ENCODE measurements around the gene EPOP.

The EPOP gene

DNA sequence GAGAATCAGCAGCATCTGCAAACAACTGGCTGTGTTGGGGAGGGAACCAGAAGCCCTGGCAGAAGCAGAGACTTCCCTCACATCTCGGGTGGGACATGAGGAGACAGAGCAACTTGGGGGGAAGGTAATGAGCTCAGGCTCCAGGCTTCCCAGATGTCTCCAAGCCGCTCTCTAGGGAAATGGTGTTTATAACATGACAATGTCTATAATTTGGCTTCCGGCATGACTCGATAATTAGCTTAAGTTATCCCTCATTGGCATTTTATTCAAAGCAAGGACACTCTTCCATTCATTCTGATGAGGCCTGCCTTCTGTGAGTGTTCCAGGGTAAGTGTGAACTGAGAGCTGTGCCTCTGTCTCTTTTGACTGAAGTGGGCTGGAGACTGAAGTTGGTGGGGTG lies 15.6 kb upstream of the EPOP start:
- Histone ChIP-seq H3K27ac (ENCODE audit: low read length) (no peak overlapping the region), H3K9me3 (replicated peaks; ENCODE audit: insufficient read depth, low read length) (no peaks in the 10 kb centered on the region), H3K27me3 (replicated peaks; ENCODE audit: insufficient read depth, low read length) (no peaks in the 10 kb centered on the region), H3K9ac (ENCODE audit: low read length) (no peak overlapping the region), H3F3A (ENCODE audit: insufficient read depth, low read length) (no peaks in the 10 kb centered on the region), H3K9me2 (replicated peaks; ENCODE audit: insufficient read depth, low read length) (no peaks in the 10 kb centered on the region), H3K4me2 (ENCODE audit: low read depth, low read length) (no peak overlapping the region), H3K4me1 (ENCODE audit: low read length) (no peaks in the 10 kb centered on the region), H4K20me1 (ENCODE audit: insufficient read depth, low read length) (no peaks in the 10 kb centered on the region), H3K36me3 (replicated peaks; ENCODE audit: insufficient read depth, low read length) (no peaks in the 10 kb centered on the region), H3K4me3 (ENCODE audit: low read length) (no peak overlapping the region), H2AFZ (ENCODE audit: low read length) (no peak overlapping the region), H3K79me2 (ENCODE audit: low read length) (no peaks in the 10 kb centered on the region)
- DNase-seq, result no peak
- TF ChIP-seq EZH2 (optimal IDR thresholded peaks at IDR 0.05; ENCODE audit: low read depth, low read length) (no peak), EZH2phosphoT487 (IDR thresholded peaks at IDR 0.05; ENCODE audit: low read length) (no peak)
- TF ChIP-seq, protein P1, sequence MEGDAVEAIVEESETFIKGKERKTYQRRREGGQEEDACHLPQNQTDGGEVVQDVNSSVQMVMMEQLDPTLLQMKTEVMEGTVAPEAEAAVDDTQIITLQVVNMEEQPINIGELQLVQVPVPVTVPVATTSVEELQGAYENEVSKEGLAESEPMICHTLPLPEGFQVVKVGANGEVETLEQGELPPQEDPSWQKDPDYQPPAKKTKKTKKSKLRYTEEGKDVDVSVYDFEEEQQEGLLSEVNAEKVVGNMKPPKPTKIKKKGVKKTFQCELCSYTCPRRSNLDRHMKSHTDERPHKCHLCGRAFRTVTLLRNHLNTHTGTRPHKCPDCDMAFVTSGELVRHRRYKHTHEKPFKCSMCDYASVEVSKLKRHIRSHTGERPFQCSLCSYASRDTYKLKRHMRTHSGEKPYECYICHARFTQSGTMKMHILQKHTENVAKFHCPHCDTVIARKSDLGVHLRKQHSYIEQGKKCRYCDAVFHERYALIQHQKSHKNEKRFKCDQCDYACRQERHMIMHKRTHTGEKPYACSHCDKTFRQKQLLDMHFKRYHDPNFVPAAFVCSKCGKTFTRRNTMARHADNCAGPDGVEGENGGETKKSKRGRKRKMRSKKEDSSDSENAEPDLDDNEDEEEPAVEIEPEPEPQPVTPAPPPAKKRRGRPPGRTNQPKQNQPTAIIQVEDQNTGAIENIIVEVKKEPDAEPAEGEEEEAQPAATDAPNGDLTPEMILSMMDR (IDR thresholded peaks at IDR 0.05; ENCODE audit: low read length), result no peak

DNA sequence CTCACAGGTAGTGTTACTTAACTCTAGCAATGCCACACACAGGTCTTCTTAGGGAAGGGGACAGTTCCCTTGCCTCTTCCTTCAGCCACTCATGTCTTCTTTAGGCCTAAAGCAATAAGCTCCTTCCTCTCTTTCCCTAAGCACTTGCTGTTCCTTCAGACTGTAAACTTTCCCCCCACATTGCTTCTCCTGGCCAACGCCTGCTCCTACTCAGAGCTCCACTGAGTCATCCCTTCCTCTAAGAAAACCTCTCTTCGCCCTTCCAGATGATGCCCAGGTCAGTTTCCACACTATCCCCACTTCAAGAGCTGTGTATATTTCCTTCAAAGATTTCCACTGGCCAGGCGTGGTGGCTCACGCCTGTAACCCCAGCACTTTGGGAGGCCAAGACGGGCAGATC lies 12.5 kb upstream of the EPOP start:
- Histone ChIP-seq H3K9me2 (replicated peaks; ENCODE audit: insufficient read depth, low read length) (no peaks in the 10 kb centered on the region), H4K20me1 (ENCODE audit: insufficient read depth, low read length) (no peaks in the 10 kb centered on the region), H3K27ac (ENCODE audit: low read length) (no peak overlapping the region), H2AFZ (ENCODE audit: low read length) (no peak overlapping the region), H3K4me3 (ENCODE audit: low read length) (no peak overlapping the region), H3F3A (ENCODE audit: insufficient read depth, low read length) (no peaks in the 10 kb centered on the region), H3K9me3 (replicated peaks; ENCODE audit: insufficient read depth, low read length) (no peaks in the 10 kb centered on the region), H3K4me1 (ENCODE audit: low read length) (no peaks in the 10 kb centered on the region), H3K79me2 (ENCODE audit: low read length) (no peaks in the 10 kb centered on the region), H3K36me3 (replicated peaks; ENCODE audit: insufficient read depth, low read length) (no peaks in the 10 kb centered on the region), H3K27me3 (replicated peaks; ENCODE audit: insufficient read depth, low read length) (no peaks in the 10 kb centered on the region), H3K4me2 (ENCODE audit: low read depth, low read length) (no peak overlapping the region), H3K9ac (ENCODE audit: low read length) (no peak overlapping the region)
- DNase-seq, result no peak
- no peak for TF ChIP-seq EZH2 (optimal IDR thresholded peaks at IDR 0.05; ENCODE audit: low read depth, low read length)
- TF ChIP-seq, protein P1 (IDR thresholded peaks at IDR 0.05; ENCODE audit: low read length), result no peak

DNA sequence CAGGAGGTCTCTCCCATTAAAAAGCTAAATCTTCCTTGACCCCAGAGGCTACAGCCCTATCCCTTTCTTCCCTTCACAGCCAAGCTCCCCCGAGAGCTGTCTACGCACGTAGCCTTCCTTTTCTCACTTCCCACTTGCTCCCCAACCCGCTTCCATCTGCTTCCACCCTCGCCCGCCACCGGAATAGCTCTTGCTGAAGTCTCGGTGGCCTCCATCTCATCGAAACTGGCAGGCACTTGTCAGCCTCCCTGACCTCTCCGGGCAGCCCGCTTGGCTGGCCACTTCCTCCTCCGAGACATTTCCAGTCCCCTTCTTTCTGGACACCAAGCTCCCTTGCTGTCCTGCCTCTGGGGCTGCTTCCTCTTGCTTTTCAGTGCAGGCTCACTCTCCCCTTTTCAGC lies 10.7 kb upstream of the EPOP start:
- Histone ChIP-seq H3F3A (ENCODE audit: insufficient read depth, low read length) (no peaks in the 10 kb centered on the region), H3K4me2 (ENCODE audit: low read depth, low read length) (no peak overlapping the region), H3K79me2 (ENCODE audit: low read length) (no peaks in the 10 kb centered on the region), H3K4me3 (ENCODE audit: low read length) (no peak overlapping the region), H3K27ac (ENCODE audit: low read length) (no peak overlapping the region), H3K9me3 (replicated peaks; ENCODE audit: insufficient read depth, low read length) (no peaks in the 10 kb centered on the region), H4K20me1 (ENCODE audit: insufficient read depth, low read length) (no peaks in the 10 kb centered on the region), H3K27me3 (replicated peaks; ENCODE audit: insufficient read depth, low read length) (no peaks in the 10 kb centered on the region), H3K9me2 (replicated peaks; ENCODE audit: insufficient read depth, low read length) (no peaks in the 10 kb centered on the region), H3K4me1 (ENCODE audit: low read length) (no peaks in the 10 kb centered on the region), H3K9ac (ENCODE audit: low read length) (no peak overlapping the region), H2AFZ (ENCODE audit: low read length) (no peak overlapping the region), H3K36me3 (replicated peaks; ENCODE audit: insufficient read depth, low read length) (no peaks in the 10 kb centered on the region)
- no peak for TF ChIP-seq EZH2phosphoT487 (IDR thresholded peaks at IDR 0.05; ENCODE audit: low read length)
- DNase-seq, result no peak

DNA sequence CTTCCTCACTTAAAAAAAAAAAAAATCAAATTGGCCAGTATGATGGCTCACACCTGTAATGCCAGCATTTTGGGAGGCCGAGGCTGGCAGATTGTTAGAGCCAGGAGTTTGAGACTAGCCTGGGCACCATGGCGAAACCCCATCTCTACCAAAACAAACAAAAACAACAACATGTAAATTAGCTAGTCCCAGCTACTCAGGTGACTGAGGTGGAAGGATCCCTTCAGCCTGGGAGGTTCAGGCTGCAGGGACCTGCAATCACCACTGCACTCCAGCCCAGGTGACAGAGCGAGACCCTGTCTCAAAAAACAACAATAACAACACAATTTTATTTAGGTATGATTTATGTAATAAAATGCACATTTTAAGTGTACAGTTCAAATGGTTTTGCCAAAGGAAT lies 6.3 kb upstream of the EPOP start:
- Histone ChIP-seq H3K79me2 (ENCODE audit: low read length) (no peaks in the 10 kb centered on the region), H3K9me3 (replicated peaks; ENCODE audit: insufficient read depth, low read length) (no peaks in the 10 kb centered on the region), H3K27ac (ENCODE audit: low read length) (no peak overlapping the region), H3K36me3 (replicated peaks; ENCODE audit: insufficient read depth, low read length) (no peaks in the 10 kb centered on the region), H2AFZ (ENCODE audit: low read length) (no peak overlapping the region), H3K27me3 (replicated peaks; ENCODE audit: insufficient read depth, low read length) (no peaks in the 10 kb centered on the region), H3K4me2 (ENCODE audit: low read depth, low read length) (no peak overlapping the region), H3K4me3 (ENCODE audit: low read length) (no peak overlapping the region), H3K9me2 (replicated peaks; ENCODE audit: insufficient read depth, low read length) (no peaks in the 10 kb centered on the region), H3K4me1 (ENCODE audit: low read length) (peaks cover 6% of the 10 kb centered on the region), H3K9ac (ENCODE audit: low read length) (no peak overlapping the region), H3F3A (ENCODE audit: insufficient read depth, low read length) (0 out of 2 replicates have a peak, but pooled peaks cover 1% of the 10 kb centered on the region), H4K20me1 (ENCODE audit: insufficient read depth, low read length) (no peaks in the 10 kb centered on the region)
- no peak for DNase-seq
- TF ChIP-seq EZH2phosphoT487 (IDR thresholded peaks at IDR 0.05; ENCODE audit: low read length) (no peak), EZH2 (optimal IDR thresholded peaks at IDR 0.05; ENCODE audit: low read depth, low read length) (no peak)
- TF ChIP-seq, protein P1 (IDR thresholded peaks at IDR 0.05; ENCODE audit: low read length), result no peak
